ENCODE results near the gene RMND5A. TPM values are rescaled to one million over a fixed set of nuclear protein-coding genes. Genes with fewer than 3 reads are reported as not detected.

Gene RMND5A
- polyA plus RNA-seq, 1 of the 3 experiments (the other 2 are of a cell fraction): 4.3 TPM

DNA sequence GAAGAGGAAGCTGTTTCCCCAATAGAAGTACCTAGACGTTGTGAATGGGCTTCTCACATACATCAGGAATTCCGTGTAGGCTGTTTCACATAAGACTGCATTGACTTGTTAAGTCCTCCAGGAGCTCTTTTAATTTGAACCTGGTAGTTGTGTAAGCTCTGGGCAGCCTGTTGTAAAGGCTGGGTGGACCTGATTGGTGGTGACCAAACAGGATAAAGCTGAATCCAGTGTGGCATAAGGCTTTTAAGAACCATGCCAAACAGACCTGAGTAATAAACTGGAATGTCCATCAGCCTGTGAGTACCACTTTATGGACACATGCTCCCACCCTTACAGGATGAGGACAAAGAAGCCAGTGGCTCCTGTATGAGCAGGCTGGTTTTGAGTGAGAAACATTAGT is 24.1 kb downstream of the RMND5A start (continued):
- TF ChIP-seq, protein P1, sequence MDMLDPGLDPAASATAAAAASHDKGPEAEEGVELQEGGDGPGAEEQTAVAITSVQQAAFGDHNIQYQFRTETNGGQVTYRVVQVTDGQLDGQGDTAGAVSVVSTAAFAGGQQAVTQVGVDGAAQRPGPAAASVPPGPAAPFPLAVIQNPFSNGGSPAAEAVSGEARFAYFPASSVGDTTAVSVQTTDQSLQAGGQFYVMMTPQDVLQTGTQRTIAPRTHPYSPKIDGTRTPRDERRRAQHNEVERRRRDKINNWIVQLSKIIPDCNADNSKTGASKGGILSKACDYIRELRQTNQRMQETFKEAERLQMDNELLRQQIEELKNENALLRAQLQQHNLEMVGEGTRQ (IDR thresholded peaks at IDR 0.05; ENCODE audit: borderline replicate concordance, low read depth, low read length): no peak
- no peak for TF ChIP-seq MXI1 (IDR thresholded peaks at IDR 0.05; ENCODE audit: low read depth, low read length)
- TF ChIP-seq, protein P2, sequence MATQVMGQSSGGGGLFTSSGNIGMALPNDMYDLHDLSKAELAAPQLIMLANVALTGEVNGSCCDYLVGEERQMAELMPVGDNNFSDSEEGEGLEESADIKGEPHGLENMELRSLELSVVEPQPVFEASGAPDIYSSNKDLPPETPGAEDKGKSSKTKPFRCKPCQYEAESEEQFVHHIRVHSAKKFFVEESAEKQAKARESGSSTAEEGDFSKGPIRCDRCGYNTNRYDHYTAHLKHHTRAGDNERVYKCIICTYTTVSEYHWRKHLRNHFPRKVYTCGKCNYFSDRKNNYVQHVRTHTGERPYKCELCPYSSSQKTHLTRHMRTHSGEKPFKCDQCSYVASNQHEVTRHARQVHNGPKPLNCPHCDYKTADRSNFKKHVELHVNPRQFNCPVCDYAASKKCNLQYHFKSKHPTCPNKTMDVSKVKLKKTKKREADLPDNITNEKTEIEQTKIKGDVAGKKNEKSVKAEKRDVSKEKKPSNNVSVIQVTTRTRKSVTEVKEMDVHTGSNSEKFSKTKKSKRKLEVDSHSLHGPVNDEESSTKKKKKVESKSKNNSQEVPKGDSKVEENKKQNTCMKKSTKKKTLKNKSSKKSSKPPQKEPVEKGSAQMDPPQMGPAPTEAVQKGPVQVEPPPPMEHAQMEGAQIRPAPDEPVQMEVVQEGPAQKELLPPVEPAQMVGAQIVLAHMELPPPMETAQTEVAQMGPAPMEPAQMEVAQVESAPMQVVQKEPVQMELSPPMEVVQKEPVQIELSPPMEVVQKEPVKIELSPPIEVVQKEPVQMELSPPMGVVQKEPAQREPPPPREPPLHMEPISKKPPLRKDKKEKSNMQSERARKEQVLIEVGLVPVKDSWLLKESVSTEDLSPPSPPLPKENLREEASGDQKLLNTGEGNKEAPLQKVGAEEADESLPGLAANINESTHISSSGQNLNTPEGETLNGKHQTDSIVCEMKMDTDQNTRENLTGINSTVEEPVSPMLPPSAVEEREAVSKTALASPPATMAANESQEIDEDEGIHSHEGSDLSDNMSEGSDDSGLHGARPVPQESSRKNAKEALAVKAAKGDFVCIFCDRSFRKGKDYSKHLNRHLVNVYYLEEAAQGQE (IDR thresholded peaks at IDR 0.05; ENCODE audit: low read depth, low read length): no peak

DNA sequence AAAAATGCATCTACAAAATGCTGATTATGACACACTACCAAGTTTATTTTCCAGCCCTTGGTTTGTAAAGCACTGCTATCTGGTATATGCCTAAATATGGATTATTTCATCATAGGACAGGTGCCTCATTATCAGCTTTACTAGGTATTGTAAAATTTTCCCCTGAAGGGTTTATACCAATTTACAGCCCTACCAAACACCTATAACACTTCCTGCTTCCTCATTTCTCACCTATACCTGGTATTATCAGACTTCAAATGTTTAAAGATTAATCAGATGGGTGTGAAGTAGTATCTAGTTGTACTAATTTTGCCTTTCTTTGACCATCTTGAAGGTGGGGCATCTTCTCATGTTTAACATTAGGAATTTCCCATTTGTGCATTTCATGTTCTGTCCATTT is 26.8 kb downstream of the RMND5A start:
- Histone ChIP-seq H3K4me3 (ENCODE audit: low read depth in 2 of 2, low read length in 1 of 2) (no peak overlapping the region), H3K4me1 (ENCODE audit: control insufficient read depth in 1 of 2, insufficient read depth in 2 of 2, low read depth in 1 of 2, low read length in 1 of 2) (no peaks in the 10 kb centered on the region), H3K9me2 (no peaks in the 10 kb centered on the region), H2AFZ (ENCODE audit: low read depth) (no peak overlapping the region), H3K9me3 (peaks cover 17% of the 10 kb centered on the region), H3K9ac (no peak overlapping the region), H4K20me1 (ENCODE audit: insufficient read depth) (no peaks in the 10 kb centered on the region), H3K36me3 (replicated peaks in 1 of 2; ENCODE audit: control insufficient read depth in 1 of 2, insufficient read depth in 2 of 2, low read length in 1 of 2) (peaks cover 35 to 47% of the 10 kb centered on the region in 2 experiments), H3K27me3 (ENCODE audit: insufficient read depth) (no peaks in the 10 kb centered on the region), H3F3A (replicated peaks; ENCODE audit: insufficient read depth) (peaks cover 5% of the 10 kb centered on the region), H3K4me2 (no peak overlapping the region), H3K27ac (ENCODE audit: low read depth in 2 of 2, low read length in 1 of 2) (no peak overlapping the region), H3K79me2 (ENCODE audit: insufficient read depth) (peaks cover 22% of the 10 kb centered on the region)
- DNase-seq: no peak
- ChIA-PET POLR2A (no interaction called here), CTCF (interaction anchor here (0.9 kb wide), 1 partner anchor 17 kb away, joined by 3 read pairs; no protein-coding TSS in a partner anchor)
- TF ChIP-seq SIN3A (IDR thresholded peaks at IDR 0.05; ENCODE audit: borderline replicate concordance, low read depth, low read length) (no peak), JUND (IDR thresholded peaks at IDR 0.05) (no peak), RXRA (IDR thresholded peaks at IDR 0.05; ENCODE audit: borderline replicate concordance, low read depth) (no peak), EZH2phosphoT487 (IDR thresholded peaks at IDR 0.05; ENCODE audit: borderline replicate concordance, low read depth) (no peak)
- TF ChIP-seq, protein P3, sequence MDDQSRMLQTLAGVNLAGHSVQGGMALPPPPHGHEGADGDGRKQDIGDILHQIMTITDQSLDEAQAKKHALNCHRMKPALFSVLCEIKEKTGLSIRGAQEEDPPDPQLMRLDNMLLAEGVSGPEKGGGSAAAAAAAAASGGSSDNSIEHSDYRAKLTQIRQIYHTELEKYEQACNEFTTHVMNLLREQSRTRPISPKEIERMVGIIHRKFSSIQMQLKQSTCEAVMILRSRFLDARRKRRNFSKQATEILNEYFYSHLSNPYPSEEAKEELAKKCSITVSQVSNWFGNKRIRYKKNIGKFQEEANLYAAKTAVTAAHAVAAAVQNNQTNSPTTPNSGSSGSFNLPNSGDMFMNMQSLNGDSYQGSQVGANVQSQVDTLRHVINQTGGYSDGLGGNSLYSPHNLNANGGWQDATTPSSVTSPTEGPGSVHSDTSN (IDR thresholded peaks at IDR 0.05): no peak
